ENCODE data around the gene THRSP.

Gene THRSP

GRCh38 chr11:78097666-78098385 lies 34.2 kb downstream of the THRSP start:
- no peak for DNase-seq (ENCODE audit: low spot score)

GRCh38 chr11:78099666-78100065 lies 36.0 kb downstream of the THRSP start:
- no peak for DNase-seq (ENCODE audit: low spot score)

- DNase-seq (ENCODE audit: low spot score) = no peak
Observed at GRCh38 chr11:78100261-78100660, 36.6 kb downstream of the THRSP start.

- DNase-seq (ENCODE audit: low spot score) = no peak
Observed at GRCh38 chr11:78100676-78101472, 37.2 kb downstream of the THRSP start.

- no peak for DNase-seq (ENCODE audit: low spot score)
Observed at GRCh38 chr11:78109081-78110015, 45.7 kb downstream of the THRSP start.

- DNase-seq (ENCODE audit: low spot score) = no peak
Observed at GRCh38 chr11:78110351-78110750, 46.7 kb downstream of the THRSP start.

- peak; percentile 82 for DNase-seq (ENCODE audit: low spot score)
Observed at GRCh38 chr11:78110830-78111229, 47.2 kb downstream of the THRSP start.

- DNase-seq (ENCODE audit: low spot score) = no peak
Observed at GRCh38 chr11:78111298-78111697, 47.6 kb downstream of the THRSP start.

GRCh38 chr11:78112582-78113275 lies 49.1 kb downstream of the THRSP start:
- DNase-seq (ENCODE audit: low spot score) = no peak
